Natural killer cell (primary cell): Measurements from ENCODE around the gene NMNAT2. TPM values are rescaled to one million over a fixed set of nuclear protein-coding genes. Genes with fewer than 3 reads are reported as not detected.

Experiments used
- ATAC-seq, 3 donors: fragments of 150-1000 bp in 2 of 3; fragments of 200-7000 bp in 1 of 3; cut with Tn5 transposase; 1 replicate in 1 of 3; 2 replicates in 2 of 3; pipeline ENCODE4 v1.10.0; 2021; ENCODE audit warnings: mild to moderate bottlenecking in 2 of 3, moderate library complexity in 2 of 3
- DNase-seq, 2 donors: peaks; one replicate each; pipeline versions ENCODE4 v3.0.0 to v3.0.0-alpha.2; 2013 to 2021; ENCODE audit warnings: mixed read lengths in 1 of 2
- H3K27ac ChIP-seq: one replicate; pipeline ENCODE4 v1.5.1; 2013; ENCODE audit warnings: mild to moderate bottlenecking, low read length
- H3K27me3 ChIP-seq: one replicate; pipeline ENCODE4 v1.6.1; 2013; ENCODE audit warnings: low read length; ENCODE audit not compliant: control insufficient read depth, insufficient read depth
- H3K36me3 ChIP-seq: one replicate; pipeline ENCODE4 v1.6.1; 2013; ENCODE audit warnings: low read length; ENCODE audit not compliant: control insufficient read depth, insufficient read depth
- H3K4me1 ChIP-seq: one replicate; pipeline ENCODE4 v1.6.1; 2013; ENCODE audit warnings: low read length; ENCODE audit not compliant: control insufficient read depth, insufficient read depth
- H3K4me3 ChIP-seq: one replicate; pipeline ENCODE4 v1.5.1; 2013; ENCODE audit warnings: low read length
- H3K9me3 ChIP-seq: one replicate; pipeline ENCODE4 v1.6.1; 2013; ENCODE audit warnings: low read length; ENCODE audit not compliant: control insufficient read depth, insufficient read depth
- H3K27ac Mint-ChIP-seq, 2 donors: one replicate each; pipeline ENCODE4 v1.8.0; 2022; ENCODE audit warnings: mild to moderate bottlenecking in 2 of 2, mixed read lengths in 2 of 2, moderate library complexity in 1 of 2
- H3K27me3 Mint-ChIP-seq, 2 donors: one replicate each; pipeline ENCODE4 v1.8.0; 2022; ENCODE audit warnings: low read depth in 2 of 2, mixed read lengths in 2 of 2
- H3K36me3 Mint-ChIP-seq: one replicate; pipeline ENCODE4 v1.8.0; 2022; ENCODE audit warnings: mixed read lengths
- H3K4me1 Mint-ChIP-seq, 2 donors: one replicate each; pipeline ENCODE4 v1.8.0; 2022; ENCODE audit warnings: mixed read lengths in 2 of 2
- H3K4me3 Mint-ChIP-seq: one replicate; pipeline ENCODE4 v1.8.0; 2022; ENCODE audit warnings: mild to moderate bottlenecking, moderate library complexity, mixed read lengths
- H3K9me3 Mint-ChIP-seq, 2 donors: one replicate each; pipeline ENCODE4 v1.8.0; 2022; ENCODE audit warnings: mixed read lengths in 2 of 2
- WGBS: methylation state at CpG from one replicate; pipeline ENCODE4 v1.1.7; 2013; ENCODE audit warnings: missing lambda C conversion rate; ENCODE audit not compliant: insufficient coverage; 5-methylcytosine and 5-hydroxymethylcytosine counted together
- intact Hi-C: fragments of 100-400 bp; cut with micrococcal nuclease; formaldehyde crosslinking; loops from one replicate; pipeline ENCODE4 v1.14.2; 2022
- total RNA-seq, 4 donors: library from RNA; stranded (reverse); fragments of 120-200 nt in 1 of 4; gene quantifications; one replicate each; pipeline versions ENCODE4 v1.2.3 to v1.2.4, GENCODE V29; 2013 to 2022
- TF ChIP-seq, protein P1 (sequence below): fragments of 200-600 bp; IDR thresholded peaks from one replicate; pipeline ENCODE4 v1.8.0; 2022; ENCODE audit warnings: antibody characterized with exemption

Gene NMNAT2
- total RNA-seq, 3 donors from 2014 or later (not counting 1 experiment from before 2014, with no cell fraction given): not detected

DNA sequence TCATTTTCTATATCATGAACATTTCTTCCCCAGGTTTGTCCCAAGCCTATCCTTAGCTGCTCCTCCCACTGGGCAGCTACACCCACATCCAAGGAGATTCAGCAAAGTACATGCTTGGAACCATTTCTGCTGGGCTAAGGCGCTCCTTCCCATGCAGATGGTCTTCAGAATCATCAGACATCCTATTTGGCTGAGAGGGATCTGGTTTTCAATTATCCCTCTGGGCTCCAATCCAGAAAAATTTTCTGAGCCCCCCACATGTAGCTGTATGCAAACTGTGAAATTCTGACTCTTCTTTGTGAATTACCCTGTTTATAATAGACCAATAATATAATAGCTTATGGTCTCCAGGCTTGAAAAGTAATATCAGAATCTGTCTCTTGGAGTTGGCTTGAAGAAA lies 132.9 kb downstream of the NMNAT2 start:
- TF ChIP-seq, protein P1, sequence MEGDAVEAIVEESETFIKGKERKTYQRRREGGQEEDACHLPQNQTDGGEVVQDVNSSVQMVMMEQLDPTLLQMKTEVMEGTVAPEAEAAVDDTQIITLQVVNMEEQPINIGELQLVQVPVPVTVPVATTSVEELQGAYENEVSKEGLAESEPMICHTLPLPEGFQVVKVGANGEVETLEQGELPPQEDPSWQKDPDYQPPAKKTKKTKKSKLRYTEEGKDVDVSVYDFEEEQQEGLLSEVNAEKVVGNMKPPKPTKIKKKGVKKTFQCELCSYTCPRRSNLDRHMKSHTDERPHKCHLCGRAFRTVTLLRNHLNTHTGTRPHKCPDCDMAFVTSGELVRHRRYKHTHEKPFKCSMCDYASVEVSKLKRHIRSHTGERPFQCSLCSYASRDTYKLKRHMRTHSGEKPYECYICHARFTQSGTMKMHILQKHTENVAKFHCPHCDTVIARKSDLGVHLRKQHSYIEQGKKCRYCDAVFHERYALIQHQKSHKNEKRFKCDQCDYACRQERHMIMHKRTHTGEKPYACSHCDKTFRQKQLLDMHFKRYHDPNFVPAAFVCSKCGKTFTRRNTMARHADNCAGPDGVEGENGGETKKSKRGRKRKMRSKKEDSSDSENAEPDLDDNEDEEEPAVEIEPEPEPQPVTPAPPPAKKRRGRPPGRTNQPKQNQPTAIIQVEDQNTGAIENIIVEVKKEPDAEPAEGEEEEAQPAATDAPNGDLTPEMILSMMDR: no peak
- ATAC-seq (no peak), DNase-seq (no peak)
- H3K36me3 Mint-ChIP-seq: no peaks in the 10 kb centered on the region
- H3K27ac Mint-ChIP-seq: no peak overlapping the region
- Histone ChIP-seq H3K4me3 (no peak overlapping the region), H3K27ac (no peak overlapping the region), H3K36me3 (no peaks in the 10 kb centered on the region), H3K4me1 (no peaks in the 10 kb centered on the region), H3K9me3 (no peaks in the 10 kb centered on the region), H3K27me3 (no peaks in the 10 kb centered on the region)
- H3K4me1 Mint-ChIP-seq: no peaks in the 10 kb centered on the region
- peaks cover 5 to 13% of the 10 kb centered on the region in 2 donors for H3K27me3 Mint-ChIP-seq
- H3K9me3 Mint-ChIP-seq: no peaks in the 10 kb centered on the region
- 94% methylated on average over 1 of the region's 1 CpG for WGBS
- no peak overlapping the region for H3K4me3 Mint-ChIP-seq
- intact Hi-C loops: no loop called here

DNA sequence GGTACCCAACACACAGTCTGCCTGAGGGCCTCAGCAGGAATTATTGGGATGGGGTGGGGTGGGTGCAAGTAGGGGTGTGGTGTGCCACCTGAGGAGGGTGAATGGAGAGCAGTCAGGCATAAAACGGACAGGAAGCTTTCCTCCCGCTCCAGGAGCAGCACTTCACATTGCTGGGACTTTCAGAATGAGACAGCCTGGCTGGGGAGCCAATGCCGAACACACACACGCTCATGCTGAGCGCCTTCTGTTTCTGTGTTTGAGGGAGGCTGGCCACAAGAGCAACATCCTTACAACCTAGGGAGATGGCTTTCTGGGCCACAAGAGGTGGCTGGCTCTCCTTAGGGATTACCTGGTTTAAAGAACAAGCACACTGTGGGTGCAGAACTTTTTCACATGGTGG lies 134.1 kb downstream of the NMNAT2 start:
- no peaks in the 10 kb centered on the region for H3K9me3 ChIP-seq
- no peak overlapping the region for H3K27ac ChIP-seq
- ATAC-seq (no peak), DNase-seq (no peak)
- Mint-ChIP-seq H3K9me3 (no peaks in the 10 kb centered on the region), H3K27me3 (peaks cover 5 to 13% of the 10 kb centered on the region in 2 donors), H3K4me1 (no peaks in the 10 kb centered on the region), H3K36me3 (no peaks in the 10 kb centered on the region), H3K4me3 (no peak overlapping the region), H3K27ac (no peak overlapping the region)
- H3K36me3 ChIP-seq: no peaks in the 10 kb centered on the region
- TF ChIP-seq, protein P1: no peak
- H3K4me1 ChIP-seq: no peaks in the 10 kb centered on the region
- H3K4me3 ChIP-seq: no peak overlapping the region
- 92% methylated on average over 5 of the region's 5 CpGs for WGBS
- H3K27me3 ChIP-seq: no peaks in the 10 kb centered on the region
- intact Hi-C loops: loop anchor here (5.0 kb wide), 1 partner anchor 633 kb away; no protein-coding TSS in a partner anchor

DNA sequence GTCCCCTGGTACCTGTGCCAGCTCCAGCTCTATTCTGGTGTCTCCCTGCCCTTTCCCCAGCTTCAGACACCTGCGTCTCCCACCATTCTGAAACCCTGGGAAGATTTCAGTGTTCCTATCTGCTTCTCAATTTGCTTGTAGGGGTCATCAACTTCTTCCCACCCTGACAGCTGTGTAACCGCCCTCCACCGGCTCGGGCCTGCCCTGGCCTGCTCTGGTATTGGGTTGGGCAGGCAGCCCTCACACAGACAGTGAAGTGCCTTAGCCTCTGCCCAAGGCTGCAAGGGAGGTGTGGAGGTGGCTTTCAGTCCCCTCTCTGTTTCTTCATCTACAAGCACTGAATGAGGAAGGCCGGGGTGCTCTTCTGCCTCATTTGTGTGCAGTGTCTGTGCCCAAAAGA lies 134.9 kb downstream of the NMNAT2 start:
- Histone ChIP-seq H3K9me3 (no peaks in the 10 kb centered on the region), H3K36me3 (no peaks in the 10 kb centered on the region), H3K4me1 (no peaks in the 10 kb centered on the region), H3K27me3 (no peaks in the 10 kb centered on the region), H3K4me3 (no peak overlapping the region), H3K27ac (no peak overlapping the region)
- Mint-ChIP-seq H3K27me3 (peaks cover 5 to 13% of the 10 kb centered on the region in 2 donors), H3K9me3 (no peaks in the 10 kb centered on the region), H3K4me1 (no peaks in the 10 kb centered on the region), H3K36me3 (no peaks in the 10 kb centered on the region), H3K27ac (no peak overlapping the region), H3K4me3 (no peak overlapping the region)
- TF ChIP-seq, protein P1: no peak
- WGBS: 84% methylated on average over 5 of the region's 5 CpGs
- ATAC-seq (no peak), DNase-seq (no peak)
- intact Hi-C loops: loop anchor here (5.0 kb wide), 1 partner anchor 634 kb away; no protein-coding TSS in a partner anchor
